ENCODE data around the gene APOB.

APOB gene

DNA sequence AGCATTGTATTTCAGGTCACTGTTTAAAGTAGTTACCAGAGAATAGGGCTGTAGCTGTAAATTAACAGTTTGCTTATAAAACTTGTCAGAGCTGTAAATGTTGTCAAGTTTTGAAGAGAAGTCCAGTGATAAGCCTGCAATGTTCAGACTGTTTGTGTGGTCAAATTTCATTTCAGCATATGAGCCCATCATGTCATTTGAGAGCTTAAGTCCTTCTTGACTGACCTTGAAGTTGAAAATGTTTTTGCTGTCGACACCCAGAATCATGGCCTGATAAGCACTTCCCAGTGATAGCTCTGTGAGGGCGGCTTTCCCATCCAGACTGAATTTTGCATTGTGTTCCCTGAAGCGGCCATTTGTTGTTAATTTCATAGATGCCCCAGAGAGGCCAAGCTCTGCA is 32.4 kb downstream of the APOB start:
- no peaks in the 10 kb centered on the region for H3K4me1 ChIP-seq (ENCODE audit: insufficient read depth, low read length)
- no peak overlapping the region for H3K4me3 ChIP-seq (ENCODE audit: low read depth in 1 of 2, low read length in 2 of 2)
- no peaks in the 10 kb centered on the region for H3K27me3 ChIP-seq (ENCODE audit: control insufficient read depth in 1 of 2, insufficient read depth in 2 of 2, low read length in 2 of 2)
- no peaks in the 10 kb centered on the region for H3K9me3 ChIP-seq (ENCODE audit: low read length)
- H3K36me3 ChIP-seq (ENCODE audit: insufficient read depth, low read length), result no peaks in the 10 kb centered on the region
- H3K27ac ChIP-seq (ENCODE audit: low read depth, low read length), result no peak overlapping the region
- no peak overlapping the region for H3K9ac ChIP-seq (ENCODE audit: low read length)

DNA sequence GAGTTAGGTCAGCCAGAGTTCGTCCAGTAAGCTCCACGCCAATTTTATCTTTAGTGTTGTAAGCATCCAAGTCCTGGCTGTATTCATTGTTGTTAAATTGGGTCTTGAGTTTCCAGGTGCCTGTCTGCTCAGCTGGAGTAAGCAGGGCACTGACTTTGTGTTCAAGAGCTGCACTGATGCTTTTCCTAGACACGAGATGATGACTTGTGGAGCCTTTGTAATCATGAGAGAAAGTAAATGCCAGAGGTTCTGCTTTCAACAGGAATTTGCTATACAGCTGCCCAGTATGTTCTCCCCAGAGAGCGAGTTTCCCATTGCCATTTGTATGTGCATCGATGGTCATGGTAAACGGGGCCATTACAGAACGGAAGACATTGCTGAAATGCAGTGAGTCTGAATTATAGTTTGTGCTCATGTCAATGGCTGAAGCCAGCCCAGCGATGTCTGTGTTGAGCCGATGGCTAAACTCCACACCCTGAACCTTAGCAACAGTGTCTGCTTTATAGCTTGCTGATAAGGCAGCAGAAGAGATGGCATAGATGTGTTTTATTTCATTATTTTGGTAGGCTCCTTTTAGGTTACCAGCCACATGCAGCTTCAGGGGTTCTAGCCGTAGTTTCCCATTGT is 32.9 kb downstream of the APOB start:
- Histone ChIP-seq H3K4me3 (ENCODE audit: low read depth in 1 of 2, low read length in 2 of 2) (no peak overlapping the region), H3K27me3 (ENCODE audit: control insufficient read depth in 1 of 2, insufficient read depth in 2 of 2, low read length in 2 of 2) (no peaks in the 10 kb centered on the region), H3K9me3 (ENCODE audit: low read length) (no peaks in the 10 kb centered on the region), H3K27ac (ENCODE audit: low read depth, low read length) (no peak overlapping the region), H3K36me3 (ENCODE audit: insufficient read depth, low read length) (no peaks in the 10 kb centered on the region), H3K4me1 (ENCODE audit: insufficient read depth, low read length) (no peaks in the 10 kb centered on the region), H3K9ac (ENCODE audit: low read length) (no peak overlapping the region)

GRCh38 chr2:21009662-21010225 is 34.1 kb downstream of the APOB start:
- H3K4me1 ChIP-seq (ENCODE audit: insufficient read depth, low read length), result no peaks in the 10 kb centered on the region
- H3K9ac ChIP-seq (ENCODE audit: low read length), result no peak overlapping the region
- no peaks in the 10 kb centered on the region for H3K36me3 ChIP-seq (ENCODE audit: insufficient read depth, low read length)
- no peaks in the 10 kb centered on the region for H3K27me3 ChIP-seq (ENCODE audit: control insufficient read depth in 1 of 2, insufficient read depth in 2 of 2, low read length in 2 of 2)
- no peak overlapping the region for H3K27ac ChIP-seq (ENCODE audit: low read depth, low read length)
- no peak overlapping the region for H3K4me3 ChIP-seq (ENCODE audit: low read depth in 1 of 2, low read length in 2 of 2)
- H3K9me3 ChIP-seq (ENCODE audit: low read length), result no peaks in the 10 kb centered on the region

GRCh38 chr2:21008790-21009661 is 34.8 kb downstream of the APOB start:
- H3K27ac ChIP-seq (ENCODE audit: low read depth, low read length), result no peak overlapping the region
- no peaks in the 10 kb centered on the region for H3K27me3 ChIP-seq (ENCODE audit: control insufficient read depth in 1 of 2, insufficient read depth in 2 of 2, low read length in 2 of 2)
- H3K4me3 ChIP-seq (ENCODE audit: low read depth in 1 of 2, low read length in 2 of 2), result no peak overlapping the region
- no peak overlapping the region for H3K9ac ChIP-seq (ENCODE audit: low read length)
- no peaks in the 10 kb centered on the region for H3K9me3 ChIP-seq (ENCODE audit: low read length)
- H3K36me3 ChIP-seq (ENCODE audit: insufficient read depth, low read length), result no peaks in the 10 kb centered on the region
- H3K4me1 ChIP-seq (ENCODE audit: insufficient read depth, low read length), result no peaks in the 10 kb centered on the region

DNA sequence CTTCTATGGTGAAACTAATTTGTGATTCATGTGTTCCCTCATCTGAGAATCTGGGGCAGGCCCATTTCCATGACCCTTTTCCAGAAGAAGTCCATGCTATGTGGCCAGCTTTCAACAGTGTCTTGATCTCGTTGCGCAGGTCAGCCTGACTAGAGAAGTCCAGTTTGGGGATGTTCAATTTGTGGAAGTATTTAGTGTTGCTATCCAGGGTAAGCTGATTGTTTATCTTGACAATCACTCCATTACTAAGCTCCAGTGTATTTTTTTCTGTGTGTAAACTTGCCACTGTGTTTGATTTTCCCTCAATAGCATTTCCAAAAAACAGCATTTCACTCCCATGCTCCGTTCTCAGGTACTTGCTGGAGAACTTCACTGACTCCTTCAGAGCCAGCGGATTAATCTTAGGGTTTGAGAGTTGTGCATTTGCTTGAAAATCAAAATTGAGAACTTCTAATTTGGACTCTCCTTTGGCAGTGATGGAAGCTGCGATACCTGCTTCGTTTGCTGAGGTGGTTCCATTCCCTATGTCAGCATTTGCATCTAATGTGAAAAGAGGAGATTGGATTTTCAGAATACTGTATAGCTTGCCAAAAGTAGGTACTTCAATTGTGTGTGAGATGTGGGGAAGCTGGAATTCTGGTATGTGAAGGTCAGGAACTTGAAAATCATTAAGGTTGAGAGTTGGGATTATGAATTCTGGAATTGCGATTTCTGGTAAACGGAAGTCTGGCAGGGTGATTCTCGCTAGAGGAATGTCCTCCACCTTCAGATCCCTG is 35.7 kb downstream of the APOB start:
- no peaks in the 10 kb centered on the region for H3K36me3 ChIP-seq (ENCODE audit: insufficient read depth, low read length)
- no peak overlapping the region for H3K9ac ChIP-seq (ENCODE audit: low read length)
- H3K4me1 ChIP-seq (ENCODE audit: insufficient read depth, low read length), result no peaks in the 10 kb centered on the region
- H3K9me3 ChIP-seq (ENCODE audit: low read length), result no peaks in the 10 kb centered on the region
- H3K27me3 ChIP-seq (ENCODE audit: control insufficient read depth in 1 of 2, insufficient read depth in 2 of 2, low read length in 2 of 2), result no peaks in the 10 kb centered on the region
- H3K4me3 ChIP-seq (ENCODE audit: low read depth in 1 of 2, low read length in 2 of 2), result no peak overlapping the region
- H3K27ac ChIP-seq (ENCODE audit: low read depth, low read length), result no peak overlapping the region

- H3K36me3 ChIP-seq (ENCODE audit: insufficient read depth, low read length), result no peaks in the 10 kb centered on the region
Measured at GRCh38 chr2:21007129-21008013, 36.5 kb downstream of the APOB start.

DNA sequence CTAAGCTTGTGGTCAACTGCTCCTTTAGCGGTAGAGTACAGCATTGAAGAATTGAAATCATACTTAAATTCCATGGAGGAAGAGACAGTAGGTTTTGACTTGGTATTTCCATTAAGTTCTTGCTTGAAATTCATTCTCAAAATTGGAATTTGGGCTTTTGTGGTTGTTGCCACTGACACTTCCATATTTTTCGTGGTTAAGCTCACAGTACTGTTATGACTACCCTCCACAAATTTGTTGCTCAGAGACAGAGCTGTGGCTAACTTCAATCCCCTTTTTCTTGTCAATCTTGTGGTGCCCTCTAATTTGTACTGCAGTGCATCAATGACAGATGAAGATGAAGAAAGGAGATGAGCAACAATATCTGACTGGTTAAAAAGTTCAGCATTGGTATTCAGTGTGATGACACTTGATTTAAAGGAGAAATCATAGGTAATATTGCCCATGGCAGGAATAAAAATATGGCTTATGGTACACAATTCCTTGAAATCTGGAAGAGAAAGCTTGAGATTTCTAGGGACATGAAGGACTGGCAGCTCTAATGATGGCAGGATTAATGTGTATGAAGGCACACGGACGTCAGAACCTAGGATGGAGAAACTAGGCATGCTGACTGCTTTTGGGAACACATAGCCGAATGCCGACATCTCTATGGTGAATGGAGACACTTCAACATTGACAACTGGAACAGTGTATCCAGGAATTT is 37.3 kb downstream of the APOB start:
- Histone ChIP-seq H3K27me3 (ENCODE audit: control insufficient read depth in 1 of 2, insufficient read depth in 2 of 2, low read length in 2 of 2) (no peaks in the 10 kb centered on the region), H3K4me3 (ENCODE audit: low read depth in 1 of 2, low read length in 2 of 2) (no peak overlapping the region), H3K9me3 (ENCODE audit: low read length) (no peaks in the 10 kb centered on the region), H3K36me3 (ENCODE audit: insufficient read depth, low read length) (no peaks in the 10 kb centered on the region), H3K4me1 (ENCODE audit: insufficient read depth, low read length) (no peaks in the 10 kb centered on the region), H3K9ac (ENCODE audit: low read length) (no peak overlapping the region), H3K27ac (ENCODE audit: low read depth, low read length) (no peak overlapping the region)

More at GRCh38 chr2:21007129-21008013, 36.5 kb downstream of the APOB start:
- Histone ChIP-seq H3K9ac (ENCODE audit: low read length) (no peak overlapping the region), H3K4me3 (ENCODE audit: low read depth in 1 of 2, low read length in 2 of 2) (no peak overlapping the region), H3K4me1 (ENCODE audit: insufficient read depth, low read length) (no peaks in the 10 kb centered on the region), H3K27me3 (ENCODE audit: control insufficient read depth in 1 of 2, insufficient read depth in 2 of 2, low read length in 2 of 2) (no peaks in the 10 kb centered on the region), H3K9me3 (ENCODE audit: low read length) (no peaks in the 10 kb centered on the region), H3K27ac (ENCODE audit: low read depth, low read length) (no peak overlapping the region)

DNA sequence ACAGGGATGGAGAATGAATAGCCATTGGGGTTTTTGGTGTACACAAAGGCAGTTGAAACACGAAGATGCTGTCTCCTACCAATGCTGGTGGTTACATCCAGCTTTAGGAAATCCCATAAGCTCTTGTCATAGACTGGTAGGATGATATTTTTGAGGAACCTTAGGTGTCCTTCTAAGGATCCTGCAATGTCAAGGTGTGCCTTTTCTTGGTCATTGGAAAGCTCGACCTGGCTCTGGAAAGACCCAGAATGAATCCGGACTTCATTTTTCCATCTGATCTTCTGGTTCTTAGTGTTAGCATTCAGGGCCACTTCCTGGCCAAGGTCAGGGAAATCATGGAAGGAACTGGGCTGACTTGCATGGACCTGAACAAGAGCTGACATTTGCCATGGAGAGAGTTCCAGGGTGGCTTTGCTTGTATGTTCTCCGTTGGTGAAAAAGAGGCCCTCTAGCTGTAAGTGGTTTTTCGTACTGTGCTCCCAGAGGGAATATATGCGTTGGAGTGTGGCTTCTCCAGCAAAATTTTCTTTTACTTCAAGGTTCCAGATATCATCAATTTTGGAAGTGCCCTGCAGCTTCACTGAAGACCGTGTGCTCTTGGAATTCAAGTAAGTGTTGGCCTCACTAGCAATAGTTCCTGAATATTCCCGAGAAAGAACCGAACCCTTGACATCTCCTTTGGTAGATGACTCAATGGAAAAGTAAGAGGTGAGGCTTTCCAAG is 38.0 kb downstream of the APOB start:
- Histone ChIP-seq H3K4me3 (ENCODE audit: low read depth in 1 of 2, low read length in 2 of 2) (no peak overlapping the region), H3K9ac (ENCODE audit: low read length) (no peak overlapping the region), H3K27ac (ENCODE audit: low read depth, low read length) (no peak overlapping the region), H3K27me3 (ENCODE audit: control insufficient read depth in 1 of 2, insufficient read depth in 2 of 2, low read length in 2 of 2) (no peaks in the 10 kb centered on the region), H3K36me3 (ENCODE audit: insufficient read depth, low read length) (no peaks in the 10 kb centered on the region), H3K9me3 (ENCODE audit: low read length) (no peaks in the 10 kb centered on the region), H3K4me1 (ENCODE audit: insufficient read depth, low read length) (no peaks in the 10 kb centered on the region)

GRCh38 chr2:21005111-21005699 is 38.7 kb downstream of the APOB start:
- Histone ChIP-seq H3K36me3 (ENCODE audit: insufficient read depth, low read length) (no peaks in the 10 kb centered on the region), H3K9ac (ENCODE audit: low read length) (no peak overlapping the region), H3K27ac (ENCODE audit: low read depth, low read length) (no peak overlapping the region), H3K9me3 (ENCODE audit: low read length) (no peaks in the 10 kb centered on the region), H3K4me3 (ENCODE audit: low read depth in 1 of 2, low read length in 2 of 2) (no peak overlapping the region), H3K27me3 (ENCODE audit: control insufficient read depth in 1 of 2, insufficient read depth in 2 of 2, low read length in 2 of 2) (no peaks in the 10 kb centered on the region), H3K4me1 (ENCODE audit: insufficient read depth, low read length) (no peaks in the 10 kb centered on the region)
